B cell (primary cell): ENCODE measurements around the gene IFNGR1. TPM values are rescaled to one million over a fixed set of nuclear protein-coding genes. Genes with fewer than 3 reads are reported as not detected.

Experiments
- ATAC-seq: fragments of 200-7000 bp; cut with Tn5 transposase; one replicate; pipeline ENCODE4 v1.10.0; 2021; ENCODE audit warnings: low read depth, mild to moderate bottlenecking, moderate number of reproducible peaks, moderate library complexity
- CTCF ChIA-PET: fragments of 350-600 bp; sonication (Branson Sonifier 250); formaldehyde crosslinking; loops from one replicate; lab custom pipeline; 2021; ENCODE audit warnings: antibody characterized with exemption, inconsistent platforms; lab: Charles Lee
- POLR2A ChIA-PET: fragments of 350-600 bp; sonication (Branson Sonifier 250); formaldehyde crosslinking; loops from one replicate; lab custom pipeline; 2021; ENCODE audit warnings: antibody characterized with exemption; lab: Charles Lee
- DNase-seq: peaks from one replicate; pipeline ENCODE4 v3.0.0; 2013
- H2AFZ ChIP-seq: 2 replicates; pipeline ENCODE4 v1.6.1; 2012; ENCODE audit warnings: mild to moderate bottlenecking, low read depth, low read length; ENCODE audit not compliant: insufficient read depth, poor library complexity, severe bottlenecking
- H3K27ac ChIP-seq, 2 donors: 1 replicate in 1 of 2; 2 replicates in 1 of 2; pipeline ENCODE4 v1.5.1; 2012 to 2013; ENCODE audit warnings: low read length in 2 of 2, mild to moderate bottlenecking in 2 of 2, moderate library complexity in 1 of 2
- H3K27me3 ChIP-seq, 4 experiments: fragments of 200-600 bp in 1 of 4; sonication (generic) in 1 of 4; replicated peaks in 1 of 4; 1 replicate in 2 of 4; 2 replicates in 2 of 4; pipeline versions ENCODE4 v1.6.1 to v1.7.0; 2013 to 2016; ENCODE audit warnings: low read length in 3 of 4, mild to moderate bottlenecking in 2 of 4, mixed read lengths in 1 of 4, moderate library complexity in 1 of 4; ENCODE audit not compliant: insufficient read depth in 4 of 4, control insufficient read depth in 3 of 4; ENCODE audit errors: control extremely low read depth in 1 of 4
- H3K36me3 ChIP-seq, 2 experiments: replicated peaks in 1 of 2; 1 replicate in 1 of 2; 2 replicates in 1 of 2; pipeline versions ENCODE4 v1.6.1 to v1.7.1; 2013; ENCODE audit warnings: low read length in 1 of 2; ENCODE audit not compliant: insufficient read depth in 2 of 2, control insufficient read depth in 1 of 2; ENCODE audit errors: control extremely low read depth in 1 of 2, extremely low read depth in 1 of 2
- H3K4me1 ChIP-seq, 2 donors: fragments of 200-600 bp in 1 of 2; sonication (generic) in 1 of 2; 1 replicate in 1 of 2; 2 replicates in 1 of 2; pipeline versions ENCODE4 v1.5.1 to v1.6.1; 2013 to 2017; ENCODE audit warnings: low read length in 2 of 2; ENCODE audit not compliant: control insufficient read depth in 2 of 2, insufficient read depth in 2 of 2
- H3K4me2 ChIP-seq: replicated peaks from 2 replicates; pipeline ENCODE3; 2012; ENCODE audit warnings: mild to moderate bottlenecking, low read depth, low read length; ENCODE audit not compliant: poor library complexity, severe bottlenecking
- H3K4me3 ChIP-seq, 5 experiments: fragments of 200-600 bp in 1 of 5; sonication (generic) in 1 of 5; 1 replicate in 3 of 5; 2 replicates in 2 of 5; pipeline versions ENCODE4 v1.5.1 to v1.7.0; 2011 to 2016; ENCODE audit warnings: low read length in 4 of 5, mild to moderate bottlenecking in 4 of 5, low read depth in 2 of 5, control low read depth in 1 of 5, moderate library complexity in 1 of 5; ENCODE audit not compliant: insufficient read depth in 1 of 5; ENCODE audit errors: control extremely low read depth in 1 of 5, extremely low read depth in 1 of 5
- H3K79me2 ChIP-seq: fragments of 200-600 bp; sonication (generic); one replicate; pipeline ENCODE4 v1.6.0; 2016; ENCODE audit warnings: low read length; ENCODE audit not compliant: control insufficient read depth, insufficient read depth
- H3K9ac ChIP-seq: fragments of 200-600 bp; sonication (generic); 2 replicates; pipeline ENCODE4 v1.6.1; 2017; ENCODE audit warnings: mild to moderate bottlenecking, low read length, moderate library complexity
- H3K9me3 ChIP-seq, 3 donors: one replicate each; pipeline versions ENCODE4 v1.6.1 to v1.7.1; 2013; ENCODE audit warnings: low read length in 2 of 3; ENCODE audit not compliant: control insufficient read depth in 2 of 3, insufficient read depth in 1 of 3; ENCODE audit errors: control extremely low read depth in 1 of 3
- H4K20me1 ChIP-seq: 2 replicates; pipeline ENCODE4 v1.6.0; 2012; ENCODE audit warnings: mild to moderate bottlenecking, low read length; ENCODE audit not compliant: insufficient read depth, control insufficient read depth, poor library complexity, severe bottlenecking
- H3K27ac Mint-ChIP-seq: one replicate; pipeline ENCODE4 v1.8.0; 2021; ENCODE audit warnings: mixed read lengths
- H3K27me3 Mint-ChIP-seq: one replicate; pipeline ENCODE4 v1.8.0; 2021; ENCODE audit warnings: mixed read lengths
- H3K4me1 Mint-ChIP-seq: one replicate; pipeline ENCODE4 v1.8.0; 2021; ENCODE audit warnings: mixed read lengths
- H3K4me3 Mint-ChIP-seq: one replicate; pipeline ENCODE4 v1.8.0; 2021; ENCODE audit warnings: mixed read lengths
- H3K9me3 Mint-ChIP-seq: one replicate; pipeline ENCODE4 v1.8.0; 2022; ENCODE audit warnings: mixed read lengths; ENCODE audit not compliant: insufficient read depth
- CTCF ChIP-seq: fragments of 200-600 bp; IDR thresholded peaks from one replicate; pipeline ENCODE4 v1.8.0; 2022; ENCODE audit warnings: antibody characterized with exemption, mild to moderate bottlenecking
- EZH2 ChIP-seq: IDR thresholded peaks from 2 replicates; pipeline ENCODE4 v1.6.1; 2012; ENCODE audit warnings: borderline replicate concordance, low read depth, mild to moderate bottlenecking, moderate library complexity, low read length; ENCODE audit not compliant: insufficient read depth, poor library complexity, severe bottlenecking
- WGBS: methylation state at CpG from one replicate; pipeline ENCODE4 v1.1.5; 2013; ENCODE audit warnings: missing lambda C conversion rate; ENCODE audit not compliant: insufficient coverage; 5-methylcytosine and 5-hydroxymethylcytosine counted together
- intact Hi-C: fragments of 100-400 bp; cut with micrococcal nuclease; formaldehyde crosslinking; loops from one replicate; pipeline ENCODE4 v1.10.0; 2022
- polyA plus RNA-seq: library from polyadenylated mRNA; depleted of rRNA; stranded (reverse); fragments of >200 nt; gene quantifications from 2 replicates; pipeline ENCODE4 v1.2.3, GENCODE V29; 2012
- total RNA-seq, 2 donors: library from RNA; stranded (reverse); fragments of 120-200 nt in 1 of 2; gene quantifications; 1 replicate in 1 of 2; 2 replicates in 1 of 2; pipeline versions ENCODE4 v1.2.3 to v1.2.4, GENCODE V29; 2013 to 2022

The IFNGR1 gene
- total and polyA plus RNA-seq, 2 donors (not counting 1 experiment from before 2014, with no cell fraction given), result 24.5 to 48.2 TPM

- intact Hi-C loops, result no loop called here
- Mint-ChIP-seq H3K4me3 (no peak overlapping the region), H3K9me3 (peaks cover 16% of the 10 kb centered on the region), H3K4me1 (peaks cover 13% of the 10 kb centered on the region), H3K27me3 (no peaks in the 10 kb centered on the region), H3K27ac (no peak overlapping the region)
- no peaks in the 10 kb centered on the region for H3K36me3 ChIP-seq
- no peak overlapping the region for H3K9ac ChIP-seq
- ATAC-seq (no peak), DNase-seq (no peak)
- no peaks in the 10 kb centered on the region for H3K79me2 ChIP-seq
- H2AFZ ChIP-seq, result no peak overlapping the region
- H4K20me1 ChIP-seq, result no peaks in the 10 kb centered on the region
- H3K4me3 ChIP-seq, result no peak overlapping the region
- no peak for TF ChIP-seq CTCF
- no peak for TF ChIP-seq EZH2
- no peak overlapping the region for H3K27ac ChIP-seq
- peaks cover 2 to 53% (median 36%) of the 10 kb centered on the region in 3 donors for H3K9me3 ChIP-seq
- H3K4me2 ChIP-seq, result no peak overlapping the region
- POLR2A ChIA-PET, result no interaction called here
- CTCF ChIA-PET, result interaction anchor here (1.4 kb wide), 1 partner anchor 88 kb away, joined by 8 read pairs; no protein-coding TSS in a partner anchor
- H3K27me3 ChIP-seq, result no peaks in the 10 kb centered on the region
- peaks cover 5 to 13% of the 10 kb centered on the region in 2 donors for H3K4me1 ChIP-seq
- WGBS, result no CpG with 5 or more reads among the region's 3 CpGs
Measured at GRCh38 chr6:137181891-137182653, 37.1 kb downstream of the IFNGR1 start.

- Histone ChIP-seq H3K9me3 (peaks cover 5 to 22% (median 19%) of the 10 kb centered on the region in 3 donors), H3K4me1 (peaks cover 34 to 39% of the 10 kb centered on the region in 2 donors), H3K9ac (no peak overlapping the region), H3K79me2 (no peaks in the 10 kb centered on the region), H3K27me3 (no peaks in the 10 kb centered on the region), H4K20me1 (no peaks in the 10 kb centered on the region), H3K4me2 (no peak overlapping the region), H3K27ac (peak overlapping the region in 1 of 2 donors; percentile 21), H2AFZ (no peak overlapping the region), H3K36me3 (no peaks in the 10 kb centered on the region), H3K4me3 (no peak overlapping the region)
- H3K27ac Mint-ChIP-seq, result no peak overlapping the region
- peaks cover 46% of the 10 kb centered on the region for H3K4me1 Mint-ChIP-seq
- no peaks in the 10 kb centered on the region for H3K27me3 Mint-ChIP-seq
- peaks cover 10% of the 10 kb centered on the region for H3K9me3 Mint-ChIP-seq
- DNase-seq (no peak), ATAC-seq (no peak)
- CTCF ChIA-PET, result interaction anchor here (1.9 kb wide), 1 partner anchor 83 kb away, joined by 9 read pairs; no protein-coding TSS in a partner anchor
- no peak for TF ChIP-seq CTCF
- TF ChIP-seq EZH2, result no peak
- no peak overlapping the region for H3K4me3 Mint-ChIP-seq
- no CpG with 5 or more reads among the region's 1 CpG for WGBS
- intact Hi-C loops, result no loop called here
- POLR2A ChIA-PET, result no interaction called here
Measured at GRCh38 chr6:137177611-137178010, 41.6 kb downstream of the IFNGR1 start.
